Body of pancreas (tissue), 4 donors: ENCODE data around the gene CACNA1S.

Experiments
- POLR2A ChIP-seq, 3 donors: fragments of 450-650 bp; IDR thresholded peaks; one replicate each; pipeline ENCODE4 v1.6.1; 2016; ENCODE audit warnings: antibody characterized with exemption in 3 of 3, mild to moderate bottlenecking in 2 of 3
- TF ChIP-seq, protein P1 (sequence below), 7 experiments: fragments of 450-650 bp in 4 of 7; fragments of 200-600 bp in 3 of 7; sonication (generic) in 3 of 7; IDR thresholded peaks; one replicate each; pipeline ENCODE4 v1.5.1; 2016 to 2019; ENCODE audit warnings: antibody characterized with exemption in 7 of 7

DNA sequence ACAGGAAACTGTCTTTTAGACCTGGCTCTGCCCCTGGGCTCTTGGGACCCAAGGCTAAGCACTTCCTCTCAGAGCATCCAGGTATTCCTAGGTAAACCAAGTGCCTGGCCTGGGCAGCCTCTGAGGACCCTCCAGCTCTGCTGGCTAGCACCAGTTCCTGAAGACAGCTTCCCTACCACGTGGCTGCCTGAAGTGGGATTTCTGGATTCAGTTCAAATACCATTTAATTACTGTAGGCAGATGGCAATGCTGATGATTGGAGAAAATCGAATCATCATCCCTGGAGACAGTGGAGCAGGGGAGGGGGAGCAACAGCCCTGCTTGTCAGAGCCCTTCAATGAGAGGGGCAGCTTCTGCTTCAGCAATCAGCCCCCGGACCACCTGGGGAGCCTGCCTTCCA is 100.6 kb downstream of the CACNA1S start:
- TF ChIP-seq, protein P1, sequence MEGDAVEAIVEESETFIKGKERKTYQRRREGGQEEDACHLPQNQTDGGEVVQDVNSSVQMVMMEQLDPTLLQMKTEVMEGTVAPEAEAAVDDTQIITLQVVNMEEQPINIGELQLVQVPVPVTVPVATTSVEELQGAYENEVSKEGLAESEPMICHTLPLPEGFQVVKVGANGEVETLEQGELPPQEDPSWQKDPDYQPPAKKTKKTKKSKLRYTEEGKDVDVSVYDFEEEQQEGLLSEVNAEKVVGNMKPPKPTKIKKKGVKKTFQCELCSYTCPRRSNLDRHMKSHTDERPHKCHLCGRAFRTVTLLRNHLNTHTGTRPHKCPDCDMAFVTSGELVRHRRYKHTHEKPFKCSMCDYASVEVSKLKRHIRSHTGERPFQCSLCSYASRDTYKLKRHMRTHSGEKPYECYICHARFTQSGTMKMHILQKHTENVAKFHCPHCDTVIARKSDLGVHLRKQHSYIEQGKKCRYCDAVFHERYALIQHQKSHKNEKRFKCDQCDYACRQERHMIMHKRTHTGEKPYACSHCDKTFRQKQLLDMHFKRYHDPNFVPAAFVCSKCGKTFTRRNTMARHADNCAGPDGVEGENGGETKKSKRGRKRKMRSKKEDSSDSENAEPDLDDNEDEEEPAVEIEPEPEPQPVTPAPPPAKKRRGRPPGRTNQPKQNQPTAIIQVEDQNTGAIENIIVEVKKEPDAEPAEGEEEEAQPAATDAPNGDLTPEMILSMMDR (IDR thresholded peaks at IDR 0.05), result no peak
- no peak for TF ChIP-seq POLR2A (IDR thresholded peaks at IDR 0.05)
